ENCODE results near the gene IFNE.

IFNE gene, protein sequence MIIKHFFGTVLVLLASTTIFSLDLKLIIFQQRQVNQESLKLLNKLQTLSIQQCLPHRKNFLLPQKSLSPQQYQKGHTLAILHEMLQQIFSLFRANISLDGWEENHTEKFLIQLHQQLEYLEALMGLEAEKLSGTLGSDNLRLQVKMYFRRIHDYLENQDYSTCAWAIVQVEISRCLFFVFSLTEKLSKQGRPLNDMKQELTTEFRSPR

DNA sequence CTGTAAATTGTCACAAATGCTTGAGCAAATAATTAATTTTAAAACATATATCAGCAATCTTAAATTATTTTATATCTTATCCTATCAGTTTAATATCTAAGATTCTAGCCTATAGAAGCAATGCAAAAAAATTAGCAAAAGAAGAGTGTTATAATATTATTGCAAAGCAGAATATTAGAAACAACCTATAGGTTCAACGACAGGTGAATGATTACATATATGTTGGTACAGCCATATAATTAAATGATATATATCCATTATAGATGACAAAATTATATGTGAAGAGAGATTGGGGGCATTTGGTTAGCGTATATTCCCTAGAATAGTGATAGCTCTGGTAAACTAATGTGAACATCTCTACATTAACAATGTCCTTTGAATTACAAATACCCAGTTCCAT is at the start of gene IFNE:
IFNE (minus strand) TSS at position 101 of the 400 bp plus-strand sequence. CDS start 619 bp downstream, outside the sequence.
- no peak for DNase-seq

DNA sequence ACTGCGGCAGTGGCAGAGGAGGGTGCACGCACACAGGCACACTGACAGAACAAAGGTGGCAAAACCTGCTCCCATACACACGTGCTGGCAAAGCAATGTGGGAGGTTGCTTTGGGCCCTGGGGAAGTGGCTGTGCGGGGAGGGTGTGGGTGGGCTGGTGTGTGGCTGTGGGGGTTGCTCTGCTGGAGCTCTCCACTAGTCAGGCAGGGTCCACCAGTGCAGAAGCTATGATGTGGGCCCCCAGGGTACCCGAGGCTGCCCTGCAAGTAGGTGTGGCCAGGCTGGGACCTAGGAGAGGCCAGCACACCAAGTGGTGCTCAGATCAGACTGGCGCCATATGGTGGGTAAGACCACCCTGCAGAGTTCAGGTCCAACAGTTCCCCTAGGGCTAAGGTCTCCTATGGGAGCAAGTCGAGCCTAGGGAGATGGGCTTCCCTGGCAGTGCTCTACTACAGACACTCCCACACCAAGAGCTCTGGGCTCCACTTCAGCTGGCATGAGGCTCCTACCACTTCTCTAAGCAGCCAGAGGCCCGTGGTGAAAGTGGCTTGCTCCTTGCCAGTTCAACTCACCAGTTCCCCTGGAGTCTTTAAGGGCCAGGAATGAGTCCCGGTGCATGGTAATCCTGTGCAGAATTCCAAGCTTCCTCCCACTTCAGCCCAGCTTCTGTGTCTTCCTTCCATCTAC is 46.2 kb upstream of the IFNE start:
- DNase-seq, result no peak

DNA sequence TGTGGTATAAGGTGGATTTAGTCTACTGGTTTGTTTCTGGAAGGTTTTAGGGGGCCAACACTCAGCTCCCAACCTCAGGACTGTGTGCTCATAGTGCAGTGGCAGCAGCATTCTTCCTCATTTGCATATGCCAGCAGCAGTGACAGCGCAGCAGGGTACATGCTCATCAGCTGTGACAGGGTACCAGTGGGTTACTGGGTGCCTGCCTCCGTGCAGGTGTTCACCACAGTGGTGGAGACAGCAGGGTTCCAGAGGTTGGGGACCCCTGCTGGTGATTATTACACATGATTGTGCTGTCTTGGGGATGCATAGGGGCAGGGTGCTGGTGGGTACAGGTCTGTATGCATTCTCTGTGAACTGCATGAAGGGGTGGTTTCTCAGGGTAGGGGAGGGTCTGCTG is 45.5 kb upstream of the IFNE start:
- DNase-seq, result no peak

DNA sequence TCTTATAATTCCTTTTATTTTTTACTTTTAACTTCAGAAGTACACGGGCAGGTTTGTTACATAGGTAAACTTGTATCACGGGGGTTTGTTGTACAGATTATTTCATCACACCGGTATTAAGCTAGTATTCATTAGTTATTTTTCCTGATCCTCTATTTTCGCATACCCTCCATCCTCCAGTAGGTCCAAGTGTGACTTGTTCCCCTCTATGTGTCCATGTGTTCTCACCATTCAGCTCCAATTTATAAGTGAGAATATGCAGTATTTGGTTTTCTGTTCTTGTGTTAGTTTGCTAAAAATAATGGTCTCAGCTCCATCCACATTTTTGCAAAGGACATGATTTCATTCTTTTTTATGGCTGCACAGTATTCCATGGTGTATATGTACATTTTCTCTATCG is 43.1 kb upstream of the IFNE start:
- no peak for DNase-seq

DNA sequence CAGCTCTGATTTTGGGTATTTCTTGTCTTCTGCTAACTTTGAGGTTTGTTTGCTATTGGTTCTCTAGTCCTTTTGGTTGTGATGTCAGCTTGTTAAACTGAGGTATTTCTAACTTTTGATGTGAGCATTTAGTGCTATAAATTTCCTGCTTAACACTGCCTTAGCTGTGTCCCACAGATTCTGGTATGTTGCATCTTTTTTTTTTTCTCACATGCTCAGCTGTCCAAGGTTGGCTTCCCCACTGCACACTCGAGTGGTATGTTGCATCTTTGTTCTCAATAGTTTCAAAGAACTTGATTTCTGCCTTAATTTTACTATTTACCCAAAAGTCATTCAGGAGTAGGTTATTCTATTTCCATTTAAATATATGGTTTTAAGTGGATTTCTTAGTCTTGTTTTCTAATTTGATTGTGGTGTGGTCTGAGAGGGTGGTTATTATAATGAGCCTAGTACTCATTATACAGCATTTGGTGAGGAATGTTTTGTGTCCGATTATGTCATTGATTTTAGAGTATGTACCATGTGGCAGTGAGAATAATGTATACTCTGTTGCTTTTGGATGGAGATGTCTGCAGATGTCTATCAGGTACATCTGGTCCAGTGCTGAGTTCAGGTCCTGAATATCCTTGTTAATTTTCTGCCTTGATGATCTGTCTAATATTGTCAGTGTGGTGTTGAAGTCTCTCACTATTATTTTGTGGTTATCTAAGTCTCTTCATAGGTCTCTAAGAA is 42.2 kb upstream of the IFNE start:
- DNase-seq, result no peak

DNA sequence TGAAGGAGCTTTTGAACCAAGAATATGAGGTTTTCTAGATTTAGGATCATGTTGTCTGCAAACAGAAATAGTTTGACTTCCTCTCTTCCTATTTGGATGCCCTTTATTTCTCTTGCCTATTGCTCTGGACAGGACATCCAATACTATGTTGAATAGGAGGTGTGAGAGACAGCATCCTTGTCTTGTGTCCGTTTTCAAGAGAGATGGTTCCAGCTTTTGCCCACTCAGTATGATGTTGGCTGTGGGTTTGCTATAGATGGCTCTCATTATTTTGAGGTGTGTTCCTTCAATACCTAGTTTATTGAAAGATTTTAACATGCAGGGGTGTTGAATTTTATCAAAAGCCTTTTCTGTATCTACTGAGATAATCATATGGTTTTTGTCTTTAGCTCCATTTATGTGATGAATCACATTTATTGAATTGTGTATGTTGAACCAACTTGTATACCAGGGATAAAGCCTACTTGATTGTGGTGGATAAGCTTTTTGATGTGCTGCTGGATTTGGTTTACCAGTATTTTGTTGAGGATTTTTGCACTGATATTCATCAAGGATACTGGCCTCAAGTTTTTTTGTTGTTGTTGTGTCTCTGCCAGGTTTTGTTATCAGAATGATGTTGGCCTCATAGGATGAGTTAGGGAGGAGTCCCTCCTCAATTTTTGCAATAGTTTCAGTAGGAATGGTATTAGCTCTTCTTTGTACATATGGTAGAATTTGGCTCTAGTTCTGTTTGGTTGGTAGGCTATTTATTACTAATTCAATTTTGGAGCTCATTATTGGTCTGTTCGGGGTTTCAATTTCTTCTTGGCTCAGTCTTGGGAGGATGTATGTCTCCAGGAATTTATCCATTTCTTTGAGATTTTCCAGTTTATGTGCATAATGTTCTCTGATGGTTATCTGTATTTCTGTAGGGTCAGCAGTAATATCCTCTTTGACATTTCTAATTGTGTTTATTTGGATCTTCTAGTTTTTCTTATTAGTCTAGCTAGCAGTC is 41.2 kb upstream of the IFNE start:
- DNase-seq, result no peak

DNA sequence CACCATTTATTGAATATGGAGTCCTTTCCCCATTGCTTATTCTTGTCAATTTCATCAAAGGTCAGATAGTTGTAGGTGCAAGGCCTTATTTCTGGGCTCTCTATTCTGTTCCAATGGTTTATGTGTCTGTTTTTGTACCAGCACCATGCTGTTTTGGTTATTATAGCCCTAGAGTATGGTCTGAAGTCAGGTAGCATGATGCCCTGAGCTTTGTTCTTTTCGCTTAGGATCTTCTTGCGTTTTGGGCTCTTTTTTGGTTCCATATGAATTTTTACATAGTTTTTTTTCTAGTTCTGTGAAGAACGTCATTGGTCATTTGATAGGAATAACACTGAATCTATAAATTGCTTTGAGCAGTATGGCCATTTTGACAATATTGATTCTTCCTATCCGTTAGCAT is 40.2 kb upstream of the IFNE start:
- DNase-seq, result no peak

DNA sequence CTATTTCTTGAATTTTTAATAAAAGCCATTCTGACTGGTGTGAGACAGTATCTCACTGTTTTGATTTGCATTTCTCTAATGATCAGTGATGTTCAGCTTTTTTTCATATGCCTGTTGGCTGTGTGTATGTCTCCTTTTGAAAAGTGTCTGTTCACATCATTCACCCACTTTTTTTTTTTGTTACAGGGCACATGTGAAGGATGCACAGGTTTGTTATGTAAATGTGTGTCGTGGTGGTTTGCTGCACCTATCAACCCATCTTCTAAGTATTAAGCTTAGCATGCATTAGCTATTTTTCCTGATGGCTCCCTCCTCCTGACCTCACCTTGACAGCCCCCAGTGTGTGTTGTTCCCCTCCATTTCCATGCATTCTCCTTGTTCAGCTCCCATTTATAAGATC is 39.3 kb upstream of the IFNE start:
- no peak for DNase-seq

DNA sequence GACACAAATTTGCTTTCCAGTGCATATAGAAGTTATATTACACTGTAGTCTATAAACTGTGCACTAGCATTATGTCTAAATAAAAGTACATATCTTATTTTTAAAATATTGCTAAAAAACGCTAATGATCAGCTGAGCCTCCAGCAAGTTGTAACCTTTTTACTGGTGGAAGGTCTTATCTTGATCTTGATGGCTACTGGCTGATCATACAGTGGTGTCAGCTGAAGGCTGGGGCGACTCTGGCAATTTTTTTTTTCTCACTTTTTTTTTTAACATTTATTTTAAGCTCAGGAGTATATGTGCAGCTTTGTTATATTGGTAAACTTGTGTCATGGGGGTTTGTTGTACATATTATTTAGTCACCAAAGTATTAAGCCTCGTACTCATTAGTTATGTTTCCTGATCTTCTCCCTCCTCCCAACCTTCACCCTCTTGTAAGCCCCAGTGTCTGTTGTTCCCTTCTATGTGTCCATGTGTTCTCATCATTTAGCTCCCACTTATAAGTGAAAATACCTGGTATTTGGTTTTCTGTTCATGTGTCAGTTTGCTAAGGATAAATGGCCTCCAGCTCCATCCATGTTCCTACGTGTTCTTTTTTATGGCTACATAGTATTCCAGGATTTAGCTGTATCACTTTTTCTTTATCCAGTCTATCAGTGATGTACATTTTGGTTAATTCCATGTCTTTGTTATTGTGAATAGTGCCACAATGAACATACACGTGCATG is 38.6 kb upstream of the IFNE start:
- no peak for DNase-seq

DNA sequence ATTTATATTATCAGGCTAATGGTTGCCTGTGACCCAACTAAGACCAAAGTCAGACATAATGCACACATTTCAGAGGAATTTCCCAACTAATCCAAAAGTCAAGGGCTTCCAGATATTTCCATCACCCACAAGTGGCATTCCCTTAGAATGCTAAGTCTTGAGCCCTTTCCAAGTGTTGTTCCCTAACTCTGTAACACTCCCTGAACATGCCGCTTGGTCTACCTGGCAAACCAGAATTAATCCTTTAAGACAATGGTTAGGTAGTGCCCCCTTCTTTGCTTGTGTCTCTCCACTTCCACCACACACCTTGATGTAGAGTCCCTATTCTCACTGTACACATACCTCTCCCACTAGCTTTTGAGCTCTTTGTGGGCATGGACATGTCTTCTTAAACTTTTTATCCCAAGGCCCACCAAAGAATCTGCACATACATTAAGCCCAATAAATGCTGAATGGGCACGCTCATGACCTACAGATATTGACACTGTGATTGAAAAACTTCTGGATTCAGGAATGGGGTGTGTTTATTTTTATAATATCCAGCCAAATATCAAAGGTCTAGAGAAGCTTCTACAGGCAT is 37.8 kb upstream of the IFNE start:
- DNase-seq, result no peak

DNA sequence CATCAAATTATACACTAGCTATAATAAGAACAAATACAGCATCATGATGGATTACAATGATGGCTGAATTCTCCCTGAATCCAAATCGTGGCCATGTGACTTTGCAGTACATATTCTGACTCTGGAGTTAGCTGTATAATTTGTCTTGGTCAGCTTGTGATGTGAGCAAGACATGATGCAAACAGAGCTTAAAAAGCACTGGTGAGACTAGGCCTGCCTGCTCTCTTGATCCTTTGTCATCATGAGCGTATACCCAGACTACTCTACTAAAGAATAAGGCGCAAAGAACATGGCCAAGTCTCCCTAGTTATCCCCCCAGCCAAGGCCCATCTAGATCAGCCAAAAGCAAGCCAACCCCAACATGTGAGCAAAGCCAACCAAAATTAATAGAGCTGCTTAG is 34.7 kb upstream of the IFNE start:
- no peak for DNase-seq

DNA sequence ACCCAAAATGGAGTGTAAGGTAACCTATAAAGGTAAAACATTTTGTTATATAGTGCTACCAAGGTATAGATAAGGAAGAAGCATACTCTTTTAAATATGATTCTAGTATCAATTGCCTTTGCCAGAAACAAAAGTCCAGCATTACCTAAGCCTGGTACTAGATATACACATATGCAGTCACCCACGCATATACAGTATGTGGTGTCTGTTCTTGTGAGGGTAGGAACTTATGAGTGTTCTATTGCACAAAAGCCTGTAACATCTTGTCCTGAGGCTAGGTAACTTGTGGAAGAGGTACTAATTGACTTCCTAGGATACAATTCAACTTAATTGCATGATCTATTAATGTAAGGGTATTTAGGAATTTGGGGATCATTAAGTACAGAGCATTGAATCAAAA is 31.3 kb upstream of the IFNE start:
- no peak for DNase-seq

DNA sequence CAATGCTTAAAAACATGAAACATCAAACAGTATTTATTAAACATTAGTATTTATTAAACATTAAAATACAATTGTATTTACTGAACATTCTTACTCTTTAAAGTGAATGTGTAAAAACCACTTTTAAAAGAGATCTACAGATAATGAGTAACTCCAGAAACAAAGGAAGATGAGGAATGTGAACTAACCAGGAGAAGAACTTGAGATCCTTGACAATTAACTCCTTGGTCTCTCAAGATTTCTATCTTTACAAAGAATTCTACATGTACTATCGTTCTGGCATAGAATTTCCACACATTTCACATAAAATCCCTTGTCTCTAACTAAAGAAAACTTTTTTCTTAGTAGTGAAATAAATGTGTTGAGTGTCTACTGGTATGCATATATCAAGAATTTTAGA is 28.7 kb upstream of the IFNE start:
- DNase-seq, result no peak

DNA sequence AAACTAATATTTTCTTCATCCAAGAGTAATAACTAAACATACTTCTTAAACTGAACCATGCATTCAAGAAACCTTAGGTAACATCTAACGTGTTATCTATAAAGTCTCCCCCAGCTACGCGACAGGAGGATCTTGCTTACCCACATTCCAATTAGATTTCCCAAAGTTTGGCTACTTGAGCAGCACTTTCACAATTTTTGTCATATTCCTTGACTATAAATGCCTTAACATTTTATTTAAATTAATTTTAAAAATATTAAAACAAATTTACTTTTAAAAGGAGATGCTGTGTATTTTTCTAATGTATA is 25.3 kb upstream of the IFNE start:
- DNase-seq, result no peak

DNA sequence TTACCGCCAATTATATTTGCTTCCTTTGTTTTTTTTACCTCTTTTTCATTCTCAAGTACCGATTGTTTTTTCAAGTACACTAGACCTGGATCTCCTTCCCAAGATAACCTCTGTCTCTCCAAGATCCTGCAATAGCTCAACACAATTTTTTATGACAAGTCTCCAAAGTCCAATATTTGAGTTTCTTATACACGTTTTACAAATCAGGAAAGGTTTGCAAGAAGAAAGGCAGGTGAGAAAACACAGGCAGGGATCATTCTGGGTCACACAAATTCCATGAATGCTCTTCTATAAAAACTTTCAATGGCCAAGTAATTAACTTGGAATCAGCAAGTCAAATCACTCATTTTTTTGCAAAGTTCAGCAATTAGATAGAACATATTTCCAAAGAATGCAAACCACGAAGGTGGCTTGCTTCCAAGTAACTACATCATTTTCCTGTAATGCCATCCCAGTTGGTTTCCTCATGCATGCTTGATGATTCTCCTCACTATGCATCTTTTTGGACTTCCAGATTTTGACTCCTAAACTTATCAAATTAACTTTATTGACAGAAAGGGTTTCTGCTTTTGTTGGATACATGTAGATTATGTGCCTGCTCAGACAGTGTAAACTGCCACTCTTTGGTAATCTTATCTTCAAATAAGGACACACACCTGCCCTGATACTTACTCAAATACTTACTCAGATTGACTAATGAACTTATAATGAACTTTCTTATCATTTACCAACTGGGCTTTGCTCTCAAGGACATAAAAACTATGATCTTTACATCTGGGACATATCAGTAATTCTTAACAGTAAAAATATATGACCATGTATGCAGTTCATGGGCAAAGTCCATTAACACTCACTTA is 24.7 kb upstream of the IFNE start:
- DNase-seq, result peak; percentile 96

DNA sequence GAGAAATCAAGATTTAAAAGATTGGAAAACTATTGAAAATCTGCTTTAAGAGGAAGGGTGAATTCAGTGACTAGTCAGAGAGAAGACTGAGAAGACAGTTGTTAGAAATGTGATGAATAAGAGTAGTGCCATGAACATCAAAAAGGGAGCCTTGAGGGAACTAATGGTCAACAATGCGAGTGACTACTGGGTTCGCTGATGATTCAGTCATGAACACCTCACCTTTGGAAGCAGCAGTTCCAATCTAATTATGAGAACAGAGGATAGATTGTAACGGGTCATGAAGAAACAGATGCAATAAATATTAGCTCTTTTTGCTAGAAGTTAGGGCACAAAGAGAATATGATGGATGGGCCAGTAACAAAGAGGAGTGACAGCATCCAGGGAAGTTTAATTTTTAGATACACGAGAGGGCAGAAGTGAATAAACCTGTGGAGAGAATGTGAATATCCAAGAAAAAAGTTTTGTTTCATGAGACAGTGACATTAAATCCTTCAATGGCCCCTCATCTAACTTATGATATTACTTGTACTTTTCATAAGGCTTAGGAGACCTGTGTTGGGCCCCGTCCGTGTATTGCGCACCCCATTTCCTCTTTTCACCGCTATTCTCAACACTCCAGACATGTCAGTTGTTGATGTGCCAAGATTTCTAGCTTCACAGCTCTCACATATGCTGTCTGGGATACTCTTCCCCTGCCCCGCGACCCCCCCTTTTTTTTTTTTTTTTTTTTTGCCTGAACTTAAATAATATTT is 23.5 kb upstream of the IFNE start:
- DNase-seq, result peak; percentile 16

DNA sequence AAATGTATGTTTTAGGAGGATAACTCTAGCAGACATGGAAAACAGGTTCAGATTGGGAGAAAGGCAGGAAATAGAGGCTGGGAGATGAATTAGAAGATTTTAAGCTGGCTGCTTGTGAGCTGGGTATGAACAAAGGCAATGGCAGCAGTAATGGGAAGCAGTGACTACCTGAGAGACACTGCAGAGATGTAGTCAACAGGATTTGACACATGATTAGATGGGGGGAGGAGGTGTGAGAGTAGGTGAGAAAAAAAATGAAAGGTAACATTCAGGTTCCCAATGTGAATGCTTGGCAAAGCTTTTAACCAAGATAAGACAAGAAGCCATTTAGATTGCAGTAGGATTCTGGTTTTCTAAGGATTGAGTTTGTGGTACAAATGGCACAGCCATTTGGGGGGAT is 22.8 kb upstream of the IFNE start:
- DNase-seq, result no peak

DNA sequence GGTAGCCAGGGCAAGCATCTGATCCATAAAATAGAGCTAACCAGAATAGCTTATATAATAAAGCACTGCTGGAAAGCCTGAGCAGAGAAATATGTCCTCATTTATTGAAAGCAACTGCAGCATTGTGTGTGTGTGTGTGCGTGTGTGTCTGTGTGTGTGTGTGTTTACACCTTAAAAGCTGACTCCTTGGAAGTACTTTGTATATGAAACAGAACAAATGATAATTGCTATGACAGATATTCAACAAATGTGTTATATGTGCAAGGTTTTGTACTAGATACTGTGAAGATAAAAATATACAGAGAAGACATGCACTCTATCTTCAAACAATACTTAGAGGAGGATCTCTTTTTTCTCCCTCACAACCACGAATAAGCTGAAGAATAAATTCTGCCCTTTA is 22.0 kb upstream of the IFNE start:
- no peak for DNase-seq

DNA sequence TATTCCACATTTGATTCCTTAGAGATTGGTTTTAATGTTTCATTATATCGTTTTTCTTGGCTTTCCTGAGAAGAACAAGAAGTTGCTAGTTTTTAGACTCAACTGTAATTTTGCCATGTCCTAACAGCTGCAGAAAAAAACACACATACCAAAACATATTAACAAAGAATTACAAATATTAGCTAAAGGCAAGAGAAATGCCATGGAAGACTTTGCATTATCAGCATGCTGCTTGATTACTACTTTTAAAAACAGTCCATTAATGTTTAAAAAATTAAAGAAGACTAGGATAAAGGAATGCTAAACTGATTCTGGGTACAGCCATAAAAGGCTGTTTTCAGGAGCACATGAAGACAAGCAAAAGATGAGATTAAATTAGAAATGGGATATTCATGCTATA is 20.5 kb upstream of the IFNE start:
- no peak for DNase-seq

DNA sequence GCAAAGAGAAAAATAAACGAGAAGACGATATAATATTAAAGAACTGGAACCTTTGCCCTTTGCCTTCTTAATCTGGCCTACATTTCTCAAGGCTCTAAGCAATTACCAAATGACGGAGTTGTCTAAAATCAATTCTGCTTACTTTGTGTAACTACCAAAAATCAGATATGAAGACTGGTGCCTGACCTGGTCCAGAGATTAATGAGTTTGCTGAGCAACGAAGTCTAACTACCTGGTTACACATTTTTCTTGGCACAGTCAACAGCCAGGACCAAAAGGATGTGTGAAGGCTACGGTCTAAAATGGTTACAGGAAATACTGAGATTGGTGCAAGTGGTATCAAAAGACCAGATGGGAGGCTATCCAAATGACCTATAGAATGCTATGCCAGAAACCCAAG is 17.8 kb upstream of the IFNE start:
- DNase-seq, result no peak
